Neural cell (in vitro differentiated cells): ENCODE measurements around the gene JMJD1C. TPM values are rescaled to one million over a fixed set of nuclear protein-coding genes. Genes with fewer than 3 reads are reported as not detected.

Experiments used
- H2AFZ ChIP-seq: fragments of 200-600, 300-800 bp; sonication (generic), shearing (Covaris generic); 2 replicates; pipeline ENCODE4 v1.6.0; 2014; ENCODE audit warnings: low read depth, mild to moderate bottlenecking, antibody characterized with exemption, low read length, moderate library complexity
- H3F3A ChIP-seq: fragments of 200-600 bp; shearing (Covaris generic); 2 replicates; pipeline ENCODE4 v1.6.1; 2016; ENCODE audit warnings: mild to moderate bottlenecking, moderate library complexity, mixed read lengths, antibody characterized with exemption, low read length; ENCODE audit not compliant: insufficient read depth, poor library complexity, severe bottlenecking
- H3K27ac ChIP-seq: fragments of 200-600, 300-800 bp; sonication (generic), shearing (Covaris generic); 2 replicates; pipeline ENCODE4 v1.5.1; 2014; ENCODE audit warnings: mild to moderate bottlenecking, low read length, moderate library complexity
- H3K27me3 ChIP-seq: fragments of 300-800, 200-600 bp; sonication (generic), shearing (Covaris generic); 2 replicates; pipeline ENCODE4 v1.6.0; 2014; ENCODE audit warnings: mild to moderate bottlenecking, low read depth, low read length, moderate library complexity; ENCODE audit not compliant: insufficient read depth
- H3K36me3 ChIP-seq: fragments of 300-800, 200-600 bp; sonication (generic), shearing (Covaris generic); 2 replicates; pipeline ENCODE4 v1.5.1; 2014; ENCODE audit warnings: mild to moderate bottlenecking, antibody characterized with exemption, low read length, moderate library complexity; ENCODE audit not compliant: insufficient read depth
- H3K4me2 ChIP-seq: fragments of 300-800, 200-600 bp; sonication (generic), shearing (Covaris generic); 2 replicates; pipeline ENCODE4 v1.6.0; 2014; ENCODE audit warnings: mild to moderate bottlenecking, low read length
- H3K4me3 ChIP-seq: fragments of 300-800, 200-600 bp; sonication (generic), shearing (Covaris generic); 2 replicates; pipeline ENCODE4 v1.5.1; 2014; ENCODE audit warnings: mild to moderate bottlenecking, low read length, moderate library complexity
- H3K79me2 ChIP-seq: fragments of 200-600 bp; shearing (Covaris generic); replicated peaks from 2 replicates; pipeline ENCODE4 v1.6.0; 2014; ENCODE audit warnings: mild to moderate bottlenecking, low read length, moderate library complexity; ENCODE audit not compliant: insufficient read depth
- H3K9ac ChIP-seq: fragments of 300-800, 200-600 bp; sonication (generic), shearing (Covaris generic); 2 replicates; pipeline ENCODE4 v1.6.1; 2016; ENCODE audit warnings: mild to moderate bottlenecking, low read length, mixed read lengths
- H3K9me2 ChIP-seq: fragments of 200-600 bp; shearing (Covaris generic); 2 replicates; pipeline ENCODE4 v1.6.1; 2016; ENCODE audit warnings: mild to moderate bottlenecking, low read length, mixed read lengths; ENCODE audit not compliant: insufficient read depth
- H3K9me3 ChIP-seq: fragments of 200-600, 300-800 bp; sonication (generic), shearing (Covaris generic); 2 replicates; pipeline ENCODE4 v1.6.1; 2016; ENCODE audit warnings: mild to moderate bottlenecking, mixed run types, low read length, moderate library complexity, mixed read lengths
- H4K20me1 ChIP-seq: fragments of 200-600 bp; shearing (Covaris generic); 2 replicates; pipeline ENCODE4 v1.6.1; 2016; ENCODE audit warnings: mild to moderate bottlenecking, mixed run types; ENCODE audit not compliant: insufficient read depth
- CTCF ChIP-seq: fragments of 450-650 bp; IDR thresholded peaks from 2 replicates; pipeline ENCODE4 v1.5.1; 2014; ENCODE audit warnings: antibody characterized with exemption, mild to moderate bottlenecking, moderate library complexity; ENCODE audit not compliant: poor library complexity, severe bottlenecking
- EP300 ChIP-seq: fragments of 450-650 bp; conservative IDR thresholded peaks from 2 replicates; pipeline ENCODE4 v1.6.1; 2014; ENCODE audit warnings: antibody characterized with exemption, mild to moderate bottlenecking, moderate library complexity; ENCODE audit not compliant: poor library complexity, severe bottlenecking
- EZH2 ChIP-seq: fragments of 200-600, 300-800 bp; shearing (Covaris generic), sonication (generic); IDR thresholded peaks from 2 replicates; pipeline ENCODE4 v1.6.1; 2014; ENCODE audit warnings: antibody characterized with exemption, low read length, borderline replicate concordance, mild to moderate bottlenecking; ENCODE audit not compliant: insufficient read depth, poor library complexity, severe bottlenecking
- MXI1 ChIP-seq: fragments of 450-650 bp; conservative IDR thresholded peaks from 2 replicates; pipeline ENCODE4 v1.6.1; 2014; ENCODE audit warnings: antibody characterized with exemption, mild to moderate bottlenecking; ENCODE audit not compliant: poor library complexity, severe bottlenecking
- POLR2AphosphoS5 ChIP-seq: IDR thresholded peaks from 2 replicates; pipeline ENCODE4 v1.6.1; 2012
- RAD21 ChIP-seq: fragments of 450-650 bp; conservative IDR thresholded peaks from 2 replicates; pipeline ENCODE4 v1.6.1; 2014; ENCODE audit warnings: antibody characterized with exemption, mild to moderate bottlenecking, moderate library complexity
- REST ChIP-seq: IDR thresholded peaks from 2 replicates; pipeline ENCODE4 v1.6.1; 2012; ENCODE audit warnings: borderline replicate concordance
- SMC3 ChIP-seq: fragments of 450-650 bp; conservative IDR thresholded peaks from 2 replicates; pipeline ENCODE4 v1.6.1; 2014; ENCODE audit warnings: antibody characterized with exemption, mild to moderate bottlenecking, moderate library complexity; ENCODE audit not compliant: poor library complexity
- TAF1 ChIP-seq: IDR thresholded peaks from 2 replicates; pipeline ENCODE4 v1.6.1; 2012; ENCODE audit warnings: low read depth
- polyA plus RNA-seq: library from polyadenylated mRNA; depleted of rRNA; stranded (reverse); fragments of >200 nt; gene quantifications from 2 replicates; pipeline ENCODE4 v1.2.3, GENCODE V29; 2014

JMJD1C gene
- polyA plus RNA-seq, 1 donor from 2014 or later, result 108 TPM

- Histone ChIP-seq H3K9me2 (no peaks in the 10 kb centered on the region), H3K9me3 (no peaks in the 10 kb centered on the region), H4K20me1 (no peaks in the 10 kb centered on the region), H3K79me2 (no peaks in the 10 kb centered on the region), H3K36me3 (peaks cover 5% of the 10 kb centered on the region), H3K4me2 (no peak overlapping the region), H2AFZ (no peak overlapping the region), H3F3A (no peaks in the 10 kb centered on the region), H3K4me3 (no peak overlapping the region), H3K27me3 (no peaks in the 10 kb centered on the region), H3K27ac (no peak overlapping the region), H3K9ac (no peak overlapping the region)
- TF ChIP-seq TAF1 (no peak), SMC3 (no peak), RAD21 (no peak), POLR2AphosphoS5 (no peak), MXI1 (no peak), CTCF (no peak), EP300 (no peak)
These were observed 292.1 kb downstream of the JMJD1C start for GRCh38 chr10:63173468-63174232.

GRCh38 chr10:63171926-63172325 is 293.9 kb downstream of the JMJD1C start:
- H3K79me2 ChIP-seq, result no peaks in the 10 kb centered on the region
- H3K9ac ChIP-seq, result no peak overlapping the region
- TF ChIP-seq CTCF, result no peak
- no peak for TF ChIP-seq MXI1
- TF ChIP-seq TAF1, result no peak
- TF ChIP-seq EZH2, result no peak
- no peak for TF ChIP-seq RAD21
- TF ChIP-seq REST, result no peak
- TF ChIP-seq EP300, result no peak
- no peak for TF ChIP-seq POLR2AphosphoS5
- TF ChIP-seq SMC3, result no peak
- H3K9me2 ChIP-seq, result no peaks in the 10 kb centered on the region
- no peak overlapping the region for H3K27ac ChIP-seq
- no peaks in the 10 kb centered on the region for H3K27me3 ChIP-seq
- H3F3A ChIP-seq, result no peaks in the 10 kb centered on the region
- no peak overlapping the region for H3K4me3 ChIP-seq
- no peaks in the 10 kb centered on the region for H4K20me1 ChIP-seq
- H3K4me2 ChIP-seq, result no peak overlapping the region
- H2AFZ ChIP-seq, result no peak overlapping the region
- H3K36me3 ChIP-seq, result peaks cover 5% of the 10 kb centered on the region
- H3K9me3 ChIP-seq, result no peaks in the 10 kb centered on the region
